Large intestine (tissue), 3 donors: ENCODE measurements around the gene ATP2B2. TPM values are rescaled to one million over a fixed set of nuclear protein-coding genes. Genes with fewer than 3 reads are reported as not detected.

Experiments used
- DNase-seq, 2 donors: peaks; one replicate each; pipeline versions ENCODE4 v3.0.0 to v3.0.0-alpha.2; 2013
- H3K27ac ChIP-seq: one replicate; pipeline ENCODE4 v1.5.1; 2013; ENCODE audit warnings: low read length
- H3K27me3 ChIP-seq: 2 replicates; pipeline ENCODE4 v1.6.1; 2013; ENCODE audit warnings: low read length; ENCODE audit not compliant: control insufficient read depth, insufficient read depth
- H3K36me3 ChIP-seq: 2 replicates; pipeline ENCODE4 v1.6.1; 2013; ENCODE audit warnings: low read length; ENCODE audit not compliant: control insufficient read depth, insufficient read depth
- H3K4me1 ChIP-seq: one replicate; pipeline ENCODE4 v1.6.1; 2013; ENCODE audit warnings: low read length; ENCODE audit not compliant: control insufficient read depth, insufficient read depth
- H3K4me3 ChIP-seq: one replicate; pipeline ENCODE4 v1.5.1; 2013; ENCODE audit warnings: low read length
- H3K9me3 ChIP-seq: one replicate; pipeline ENCODE4 v1.6.1; 2013; ENCODE audit warnings: mild to moderate bottlenecking, low read depth, low read length, moderate library complexity; ENCODE audit not compliant: control insufficient read depth
- WGBS: methylation state at CpG from one replicate; pipeline ENCODE4 v1.1.5; 2013; ENCODE audit warnings: low lambda C conversion rate; ENCODE audit not compliant: insufficient coverage; 5-methylcytosine and 5-hydroxymethylcytosine counted together
- polyA plus RNA-seq: library from polyadenylated mRNA; unstranded; fragments of 120-200 nt; gene quantifications from one replicate; pipeline ENCODE4 v1.2.1, GENCODE V29; 2013

Gene ATP2B2
- polyA plus RNA-seq, 1 donor: 1.5 TPM

GRCh38 chr3:10391391-10391790 lies 114.0 kb downstream of the ATP2B2 start:
- no peaks in the 10 kb centered on the region for H3K36me3 ChIP-seq
- H3K4me3 ChIP-seq: no peak overlapping the region
- no peaks in the 10 kb centered on the region for H3K4me1 ChIP-seq
- peaks cover 2% of the 10 kb centered on the region for H3K9me3 ChIP-seq
- H3K27me3 ChIP-seq: peaks cover 2% of the 10 kb centered on the region
- DNase-seq: no peak
- WGBS: no CpG with 5 or more reads among the region's 9 CpGs
- no peak overlapping the region for H3K27ac ChIP-seq

GRCh38 chr3:10390641-10391373 lies 114.6 kb downstream of the ATP2B2 start:
- peaks cover 2% of the 10 kb centered on the region for H3K27me3 ChIP-seq
- no CpG with 5 or more reads among the region's 7 CpGs for WGBS
- H3K27ac ChIP-seq: no peak overlapping the region
- no peak overlapping the region for H3K4me3 ChIP-seq
- H3K36me3 ChIP-seq: no peaks in the 10 kb centered on the region
- no peak for DNase-seq
- no peaks in the 10 kb centered on the region for H3K4me1 ChIP-seq
- H3K9me3 ChIP-seq: peaks cover 6% of the 10 kb centered on the region

- H3K9me3 ChIP-seq: peaks cover 6% of the 10 kb centered on the region
- DNase-seq: no peak
- H3K27ac ChIP-seq: no peak overlapping the region
- H3K4me1 ChIP-seq: no peaks in the 10 kb centered on the region
- H3K4me3 ChIP-seq: no peak overlapping the region
- peaks cover 2% of the 10 kb centered on the region for H3K27me3 ChIP-seq
- no peaks in the 10 kb centered on the region for H3K36me3 ChIP-seq
- WGBS: 40% methylated on average over 1 of the region's 2 CpGs
Observed at GRCh38 chr3:10389995-10390394, 115.4 kb downstream of the ATP2B2 start.

GRCh38 chr3:10389339-10389738 lies 116.0 kb downstream of the ATP2B2 start:
- H3K36me3 ChIP-seq: no peaks in the 10 kb centered on the region
- no peak overlapping the region for H3K4me3 ChIP-seq
- no peak for DNase-seq
- WGBS: 33% methylated on average over 1 of the region's 1 CpG
- peaks cover 2% of the 10 kb centered on the region for H3K27me3 ChIP-seq
- no peaks in the 10 kb centered on the region for H3K4me1 ChIP-seq
- H3K27ac ChIP-seq: no peak overlapping the region
- peaks cover 6% of the 10 kb centered on the region for H3K9me3 ChIP-seq

- no peaks in the 10 kb centered on the region for H3K36me3 ChIP-seq
- peaks cover 6% of the 10 kb centered on the region for H3K9me3 ChIP-seq
- no peak overlapping the region for H3K27ac ChIP-seq
- no peaks in the 10 kb centered on the region for H3K4me1 ChIP-seq
- no CpG with 5 or more reads among the region's 6 CpGs for WGBS
- H3K27me3 ChIP-seq: peaks cover 2% of the 10 kb centered on the region
- H3K4me3 ChIP-seq: no peak overlapping the region
- peak in 1 of 2 donors; percentile 13 for DNase-seq
Observed at GRCh38 chr3:10387881-10388609, 117.3 kb downstream of the ATP2B2 start.

- no CpG with 5 or more reads among the region's 1 CpG for WGBS
- peaks cover 6% of the 10 kb centered on the region for H3K9me3 ChIP-seq
- no peaks in the 10 kb centered on the region for H3K36me3 ChIP-seq
- H3K4me1 ChIP-seq: no peaks in the 10 kb centered on the region
- H3K4me3 ChIP-seq: no peak overlapping the region
- no peak overlapping the region for H3K27ac ChIP-seq
- peaks cover 2% of the 10 kb centered on the region for H3K27me3 ChIP-seq
- no peak for DNase-seq
Observed at GRCh38 chr3:10386121-10386520, 119.3 kb downstream of the ATP2B2 start.

GRCh38 chr3:10384541-10385360 lies 120.6 kb downstream of the ATP2B2 start:
- no peak overlapping the region for H3K27ac ChIP-seq
- no CpG with 5 or more reads among the region's 23 CpGs for WGBS
- no peak for DNase-seq

GRCh38 chr3:10383850-10384248 lies 121.5 kb downstream of the ATP2B2 start:
- no peaks in the 10 kb centered on the region for H3K27me3 ChIP-seq
- no peaks in the 10 kb centered on the region for H3K36me3 ChIP-seq
- peaks cover 6% of the 10 kb centered on the region for H3K9me3 ChIP-seq
- WGBS: no CpG with 5 or more reads among the region's 4 CpGs
- no peak overlapping the region for H3K27ac ChIP-seq
- H3K4me1 ChIP-seq: no peaks in the 10 kb centered on the region
- H3K4me3 ChIP-seq: no peak overlapping the region
- no peak for DNase-seq

More at GRCh38 chr3:10384541-10385360, 120.6 kb downstream of the ATP2B2 start:
- peaks cover 6% of the 10 kb centered on the region for H3K9me3 ChIP-seq
- no peak overlapping the region for H3K4me3 ChIP-seq
- H3K27me3 ChIP-seq: no peaks in the 10 kb centered on the region
- no peaks in the 10 kb centered on the region for H3K4me1 ChIP-seq
- H3K36me3 ChIP-seq: no peaks in the 10 kb centered on the region

GRCh38 chr3:10382892-10383849 lies 122.2 kb downstream of the ATP2B2 start:
- Histone ChIP-seq H3K36me3 (no peaks in the 10 kb centered on the region), H3K27ac (no peak overlapping the region), H3K4me3 (no peak overlapping the region), H3K9me3 (peaks cover 6% of the 10 kb centered on the region), H3K4me1 (no peaks in the 10 kb centered on the region), H3K27me3 (no peaks in the 10 kb centered on the region)
- 100% methylated on average over 1 of the region's 4 CpGs for WGBS
- DNase-seq: no peak
